GM23338 (cell line): ENCODE results near the gene PLA2G6.

Experiments
- EZH2 ChIP-seq: fragments of 200-600 bp; sonication (generic); IDR thresholded peaks from one replicate; pipeline ENCODE4 v1.8.0; 2017; ENCODE audit warnings: antibody characterized with exemption, mild to moderate bottlenecking, low read depth; ENCODE audit not compliant: unreplicated experiment
- EZH2phosphoT487 ChIP-seq: fragments of 200-600 bp; sonication (generic); IDR thresholded peaks from one replicate; pipeline ENCODE4 v1.8.1; 2018; ENCODE audit warnings: antibody characterized with exemption; ENCODE audit not compliant: unreplicated experiment
- JUNB ChIP-seq: IDR thresholded peaks from one replicate; pipeline ENCODE4 v1.6.1; 2016; ENCODE audit warnings: antibody characterized with exemption; ENCODE audit not compliant: unreplicated experiment
- NANOG ChIP-seq: IDR thresholded peaks from 2 replicates; pipeline ENCODE4 v1.6.1; 2016; ENCODE audit warnings: antibody characterized with exemption, borderline replicate concordance
- POLR2AphosphoS5 ChIP-seq: IDR thresholded peaks from 2 replicates; pipeline ENCODE4 v1.6.1; 2016; ENCODE audit warnings: antibody characterized with exemption, low read depth
- ZNF114 ChIP-seq: fragments of 250-450 bp; sonication (Bioruptor Pico); IDR thresholded peaks from 2 replicates; pipeline ENCODE4 v1.5.0; 2020; ENCODE audit warnings: mild to moderate bottlenecking, moderate library complexity
- ZNF331 ChIP-seq: fragments of 250-450 bp; sonication (Bioruptor Pico); IDR thresholded peaks from 2 replicates; pipeline ENCODE4 v1.5.0; 2020; ENCODE audit warnings: low read depth, mild to moderate bottlenecking, moderate library complexity
- TF ChIP-seq, protein P1 (sequence below), 2 experiments: fragments of 200-600 bp in 1 of 2; sonication (generic) in 1 of 2; conservative IDR thresholded peaks; 2 replicates each; pipeline versions ENCODE4 v1.5.1 to v1.6.1; 2016 to 2017; ENCODE audit warnings: antibody characterized with exemption in 2 of 2, low read depth in 2 of 2, mild to moderate bottlenecking in 2 of 2, moderate library complexity in 1 of 2
- TF ChIP-seq, protein P2 (sequence below): IDR thresholded peaks from one replicate; pipeline ENCODE4 v1.6.1; 2018; ENCODE audit warnings: antibody characterized with exemption; ENCODE audit not compliant: unreplicated experiment

DNA sequence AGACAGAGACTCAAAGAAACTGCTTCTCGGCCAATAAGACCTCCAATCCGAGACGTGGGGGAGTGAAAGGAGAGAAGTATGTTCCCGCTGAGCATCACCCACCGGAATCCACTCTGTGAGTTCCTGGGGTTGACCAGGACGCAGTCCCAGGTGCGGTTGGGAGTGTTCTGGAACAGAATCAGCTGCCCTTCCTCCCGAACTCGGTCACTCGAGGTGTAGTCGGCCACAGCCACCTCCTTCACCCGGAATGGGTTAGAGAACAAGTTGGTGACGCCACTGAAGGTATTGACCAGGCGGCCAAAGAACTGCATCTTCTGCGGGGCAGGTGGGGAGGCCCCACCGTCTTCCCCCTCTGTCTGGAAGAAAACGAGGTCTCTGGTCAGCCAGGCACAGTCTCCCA lies 12.5 kb downstream of the PLA2G6 start:
- TF ChIP-seq JUNB (no peak), POLR2AphosphoS5 (no peak), ZNF331 (CRISPR knock-in tag) (no peak), EZH2 (no peak), EZH2phosphoT487 (no peak), ZNF114 (CRISPR knock-in tag) (no peak), NANOG (no peak)
- TF ChIP-seq, protein P1, sequence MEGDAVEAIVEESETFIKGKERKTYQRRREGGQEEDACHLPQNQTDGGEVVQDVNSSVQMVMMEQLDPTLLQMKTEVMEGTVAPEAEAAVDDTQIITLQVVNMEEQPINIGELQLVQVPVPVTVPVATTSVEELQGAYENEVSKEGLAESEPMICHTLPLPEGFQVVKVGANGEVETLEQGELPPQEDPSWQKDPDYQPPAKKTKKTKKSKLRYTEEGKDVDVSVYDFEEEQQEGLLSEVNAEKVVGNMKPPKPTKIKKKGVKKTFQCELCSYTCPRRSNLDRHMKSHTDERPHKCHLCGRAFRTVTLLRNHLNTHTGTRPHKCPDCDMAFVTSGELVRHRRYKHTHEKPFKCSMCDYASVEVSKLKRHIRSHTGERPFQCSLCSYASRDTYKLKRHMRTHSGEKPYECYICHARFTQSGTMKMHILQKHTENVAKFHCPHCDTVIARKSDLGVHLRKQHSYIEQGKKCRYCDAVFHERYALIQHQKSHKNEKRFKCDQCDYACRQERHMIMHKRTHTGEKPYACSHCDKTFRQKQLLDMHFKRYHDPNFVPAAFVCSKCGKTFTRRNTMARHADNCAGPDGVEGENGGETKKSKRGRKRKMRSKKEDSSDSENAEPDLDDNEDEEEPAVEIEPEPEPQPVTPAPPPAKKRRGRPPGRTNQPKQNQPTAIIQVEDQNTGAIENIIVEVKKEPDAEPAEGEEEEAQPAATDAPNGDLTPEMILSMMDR (conservative IDR thresholded peaks at IDR 0.05; ENCODE audit: low read depth in 2 of 2), result no peak
- TF ChIP-seq, protein P2, sequence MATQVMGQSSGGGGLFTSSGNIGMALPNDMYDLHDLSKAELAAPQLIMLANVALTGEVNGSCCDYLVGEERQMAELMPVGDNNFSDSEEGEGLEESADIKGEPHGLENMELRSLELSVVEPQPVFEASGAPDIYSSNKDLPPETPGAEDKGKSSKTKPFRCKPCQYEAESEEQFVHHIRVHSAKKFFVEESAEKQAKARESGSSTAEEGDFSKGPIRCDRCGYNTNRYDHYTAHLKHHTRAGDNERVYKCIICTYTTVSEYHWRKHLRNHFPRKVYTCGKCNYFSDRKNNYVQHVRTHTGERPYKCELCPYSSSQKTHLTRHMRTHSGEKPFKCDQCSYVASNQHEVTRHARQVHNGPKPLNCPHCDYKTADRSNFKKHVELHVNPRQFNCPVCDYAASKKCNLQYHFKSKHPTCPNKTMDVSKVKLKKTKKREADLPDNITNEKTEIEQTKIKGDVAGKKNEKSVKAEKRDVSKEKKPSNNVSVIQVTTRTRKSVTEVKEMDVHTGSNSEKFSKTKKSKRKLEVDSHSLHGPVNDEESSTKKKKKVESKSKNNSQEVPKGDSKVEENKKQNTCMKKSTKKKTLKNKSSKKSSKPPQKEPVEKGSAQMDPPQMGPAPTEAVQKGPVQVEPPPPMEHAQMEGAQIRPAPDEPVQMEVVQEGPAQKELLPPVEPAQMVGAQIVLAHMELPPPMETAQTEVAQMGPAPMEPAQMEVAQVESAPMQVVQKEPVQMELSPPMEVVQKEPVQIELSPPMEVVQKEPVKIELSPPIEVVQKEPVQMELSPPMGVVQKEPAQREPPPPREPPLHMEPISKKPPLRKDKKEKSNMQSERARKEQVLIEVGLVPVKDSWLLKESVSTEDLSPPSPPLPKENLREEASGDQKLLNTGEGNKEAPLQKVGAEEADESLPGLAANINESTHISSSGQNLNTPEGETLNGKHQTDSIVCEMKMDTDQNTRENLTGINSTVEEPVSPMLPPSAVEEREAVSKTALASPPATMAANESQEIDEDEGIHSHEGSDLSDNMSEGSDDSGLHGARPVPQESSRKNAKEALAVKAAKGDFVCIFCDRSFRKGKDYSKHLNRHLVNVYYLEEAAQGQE, result no peak
